ENCODE results near the gene SNX17. TPM values are rescaled to one million over a fixed set of nuclear protein-coding genes. Genes with fewer than 3 reads are reported as not detected.

Gene SNX17
- total and polyA plus RNA-seq, 2 experiments from 2014 or later: 91.9 to 135 TPM

- H3K27ac ChIP-seq: no peak overlapping the region
- H3K27me3 ChIP-seq: no peaks in the 10 kb centered on the region
- TF ChIP-seq, protein P1, sequence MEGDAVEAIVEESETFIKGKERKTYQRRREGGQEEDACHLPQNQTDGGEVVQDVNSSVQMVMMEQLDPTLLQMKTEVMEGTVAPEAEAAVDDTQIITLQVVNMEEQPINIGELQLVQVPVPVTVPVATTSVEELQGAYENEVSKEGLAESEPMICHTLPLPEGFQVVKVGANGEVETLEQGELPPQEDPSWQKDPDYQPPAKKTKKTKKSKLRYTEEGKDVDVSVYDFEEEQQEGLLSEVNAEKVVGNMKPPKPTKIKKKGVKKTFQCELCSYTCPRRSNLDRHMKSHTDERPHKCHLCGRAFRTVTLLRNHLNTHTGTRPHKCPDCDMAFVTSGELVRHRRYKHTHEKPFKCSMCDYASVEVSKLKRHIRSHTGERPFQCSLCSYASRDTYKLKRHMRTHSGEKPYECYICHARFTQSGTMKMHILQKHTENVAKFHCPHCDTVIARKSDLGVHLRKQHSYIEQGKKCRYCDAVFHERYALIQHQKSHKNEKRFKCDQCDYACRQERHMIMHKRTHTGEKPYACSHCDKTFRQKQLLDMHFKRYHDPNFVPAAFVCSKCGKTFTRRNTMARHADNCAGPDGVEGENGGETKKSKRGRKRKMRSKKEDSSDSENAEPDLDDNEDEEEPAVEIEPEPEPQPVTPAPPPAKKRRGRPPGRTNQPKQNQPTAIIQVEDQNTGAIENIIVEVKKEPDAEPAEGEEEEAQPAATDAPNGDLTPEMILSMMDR (IDR thresholded peaks at IDR 0.05; ENCODE audit: low read depth, low read length): no peak
- H3K4me3 ChIP-seq: no peak overlapping the region
- H3K4me1 ChIP-seq (ENCODE audit: low read depth): no peaks in the 10 kb centered on the region
- H3K9me3 ChIP-seq (ENCODE audit: low read depth): no peaks in the 10 kb centered on the region
- H3K36me3 ChIP-seq: no peaks in the 10 kb centered on the region
- no peak for DNase-seq (ENCODE audit: low read depth in 1 of 2, low spot score in 1 of 2)
Measured at GRCh38 chr2:27393225-27393624, 22.8 kb downstream of the SNX17 start.

DNA sequence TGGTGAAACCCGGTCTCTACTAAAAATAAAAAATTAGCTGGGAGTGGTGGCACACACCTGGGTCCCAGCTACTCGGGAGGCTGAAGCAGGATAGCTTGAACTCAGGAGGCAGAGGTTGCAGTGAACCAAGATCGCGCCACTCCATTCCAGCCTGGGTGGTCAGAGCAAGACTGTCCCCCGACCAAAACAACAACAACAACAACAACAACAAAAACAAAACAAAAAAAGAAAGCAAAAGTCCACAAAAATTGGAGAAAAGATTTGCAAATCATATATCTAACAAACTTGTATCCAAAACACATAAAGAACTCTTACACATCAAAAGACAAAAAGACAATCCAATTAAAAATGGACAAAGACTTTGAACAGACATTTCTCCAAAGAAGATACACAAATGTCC is 28.5 kb downstream of the SNX17 start:
- TF ChIP-seq, protein P1 (IDR thresholded peaks at IDR 0.05; ENCODE audit: low read depth, low read length): no peak
- no peak for DNase-seq (ENCODE audit: low read depth in 1 of 2, low spot score in 1 of 2)
- no peaks in the 10 kb centered on the region for H3K9me3 ChIP-seq (ENCODE audit: low read depth)
- H3K27me3 ChIP-seq: no peaks in the 10 kb centered on the region
- H3K4me1 ChIP-seq (ENCODE audit: low read depth): no peaks in the 10 kb centered on the region
- no peak overlapping the region for H3K27ac ChIP-seq
- H3K36me3 ChIP-seq: no peaks in the 10 kb centered on the region
- no peak overlapping the region for H3K4me3 ChIP-seq

GRCh38 chr2:27400348-27401135 is 30.1 kb downstream of the SNX17 start:
- DNase-seq (ENCODE audit: low read depth in 1 of 2, low spot score in 1 of 2): no peak
- Histone ChIP-seq H3K27me3 (no peaks in the 10 kb centered on the region), H3K36me3 (no peaks in the 10 kb centered on the region), H3K9me3 (ENCODE audit: low read depth) (no peaks in the 10 kb centered on the region), H3K4me3 (no peak overlapping the region), H3K4me1 (ENCODE audit: low read depth) (no peaks in the 10 kb centered on the region), H3K27ac (no peak overlapping the region)
- TF ChIP-seq, protein P1 (IDR thresholded peaks at IDR 0.05; ENCODE audit: low read depth, low read length): no peak

DNA sequence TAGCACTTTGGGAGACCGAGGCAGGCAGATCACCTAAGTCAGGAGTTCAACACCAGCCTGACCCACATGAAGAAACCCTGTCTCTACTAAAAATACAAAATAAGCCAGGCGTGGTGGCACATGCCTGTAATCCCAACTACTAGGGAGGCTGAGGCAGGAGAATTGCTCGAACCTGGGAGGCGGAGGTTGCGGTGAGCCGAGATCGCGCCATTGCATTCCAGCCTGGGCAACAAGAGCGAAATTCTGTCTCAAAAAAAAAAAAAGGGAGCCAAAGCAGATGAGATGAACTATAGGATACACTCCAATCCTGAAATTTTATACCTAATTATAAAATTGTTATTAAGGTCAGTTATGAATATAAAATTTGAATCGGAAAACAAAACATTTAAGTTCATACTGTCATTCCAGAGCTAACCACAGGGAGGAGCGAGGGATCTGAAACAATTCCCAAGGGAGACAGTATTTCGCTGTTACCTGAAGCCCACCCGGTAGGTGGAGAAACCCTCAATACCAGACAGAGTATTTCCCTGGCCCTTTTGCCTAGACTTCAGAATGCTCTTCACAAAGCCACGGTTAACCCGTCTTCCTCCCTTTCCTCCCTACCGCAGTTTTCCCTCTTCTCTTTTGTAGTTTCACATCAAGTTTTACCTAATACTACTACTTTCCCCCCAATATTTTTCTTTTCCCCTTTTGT is 37.5 kb downstream of the SNX17 start:
- H3K36me3 ChIP-seq: no peaks in the 10 kb centered on the region
- H3K9me3 ChIP-seq (ENCODE audit: low read depth): no peaks in the 10 kb centered on the region
- no peaks in the 10 kb centered on the region for H3K27me3 ChIP-seq
- TF ChIP-seq, protein P1 (IDR thresholded peaks at IDR 0.05; ENCODE audit: low read depth, low read length): peak; percentile 54
- H3K4me1 ChIP-seq (ENCODE audit: low read depth): peaks cover 13% of the 10 kb centered on the region
- peak overlapping the region; percentile 52 for H3K27ac ChIP-seq
- peak overlapping the region; percentile 72 for H3K4me3 ChIP-seq
- DNase-seq (ENCODE audit: low read depth in 1 of 2, low spot score in 1 of 2): peak; percentile 65 to 78

GRCh38 chr2:27408601-27409320 is 38.3 kb downstream of the SNX17 start:
- Histone ChIP-seq H3K4me1 (ENCODE audit: low read depth) (peaks cover 13% of the 10 kb centered on the region), H3K4me3 (peak overlapping the region; percentile 72), H3K27ac (peak overlapping the region; percentile 84), H3K9me3 (ENCODE audit: low read depth) (no peaks in the 10 kb centered on the region), H3K36me3 (no peaks in the 10 kb centered on the region), H3K27me3 (no peaks in the 10 kb centered on the region)
- TF ChIP-seq, protein P1 (IDR thresholded peaks at IDR 0.05; ENCODE audit: low read depth, low read length): no peak
- peak in 1 of 2 donors; percentile 11 for DNase-seq (ENCODE audit: low read depth in 1 of 2, low spot score in 1 of 2)
